Panc1 (cell line): Measurements from ENCODE around the gene ASIC1. TPM values are rescaled to one million over a fixed set of nuclear protein-coding genes. Genes with fewer than 3 reads are reported as not detected.

Source experiments
- ATAC-seq: fragments of 200-7000 bp; cut with Tn5 transposase; 2 replicates; pipeline ENCODE4 v1.9.1; 2020; ENCODE audit warnings: mild to moderate bottlenecking, moderate library complexity
- BruUV-seq: library from RNA; stranded (reverse); fragments of 400-500 nt; replicated peaks from 2 replicates; lab custom pipeline; 2021; lab: Mats Ljungman, UMichigan
- CTCF ChIA-PET: fragments of 300-600 bp; sonication (Branson Sonifier 250); formaldehyde crosslinking; loops from one replicate; lab custom pipeline; 2022; ENCODE audit warnings: antibody characterized with exemption; lab: Charles Lee
- POLR2A ChIA-PET: fragments of 300-600 bp; sonication (Branson Sonifier 250); formaldehyde crosslinking; loops from one replicate; lab custom pipeline; 2022; ENCODE audit warnings: antibody characterized with exemption; lab: Charles Lee
- DNase-seq: peaks from one replicate; pipeline ENCODE4 v3.0.0-alpha.2; 2010; ENCODE audit warnings: low read depth, low spot score
- H3K27ac ChIP-seq: 2 replicates; pipeline ENCODE4 v1.5.1; 2011; ENCODE audit warnings: mild to moderate bottlenecking, low read length, inconsistent platforms
- H3K27me3 ChIP-seq: fragments of 200-500 bp; sonication (Bioruptor generic); 2 replicates; pipeline ENCODE4 v1.6.0; 2014; ENCODE audit warnings: low read length, inconsistent platforms; ENCODE audit not compliant: control insufficient read depth, insufficient read depth
- H3K36me3 ChIP-seq: fragments of 200-500 bp; sonication (Bioruptor generic); 2 replicates; pipeline ENCODE4 v1.5.1; 2014; ENCODE audit warnings: inconsistent platforms, mild to moderate bottlenecking, low read length, moderate library complexity; ENCODE audit not compliant: control insufficient read depth, insufficient read depth
- H3K4me1 ChIP-seq: 2 replicates; pipeline ENCODE4 v1.5.1; 2011; ENCODE audit warnings: inconsistent platforms, mild to moderate bottlenecking, low read length, moderate library complexity; ENCODE audit not compliant: control insufficient read depth, insufficient read depth
- H3K4me3 ChIP-seq, 2 experiments: 2 replicates each; pipeline ENCODE4 v1.5.1; 2011 to 2012; ENCODE audit warnings: low read depth in 2 of 2, low read length in 2 of 2, mild to moderate bottlenecking in 2 of 2, inconsistent platforms in 1 of 2, moderate library complexity in 1 of 2
- H3K9me3 ChIP-seq: fragments of 200-500 bp; sonication (Bioruptor generic); 2 replicates; pipeline ENCODE4 v1.5.1; 2014; ENCODE audit warnings: low read depth, mild to moderate bottlenecking, inconsistent platforms, low read length, moderate library complexity; ENCODE audit not compliant: control insufficient read depth, insufficient read depth
- CTCF ChIP-seq: fragments of 450-650 bp; IDR thresholded peaks from 2 replicates; pipeline ENCODE4 v1.5.1; 2017; ENCODE audit warnings: mild to moderate bottlenecking
- POLR2AphosphoS5 ChIP-seq: IDR thresholded peaks from 2 replicates; pipeline ENCODE4 v1.6.1; 2012; ENCODE audit warnings: mild to moderate bottlenecking, low read depth, low read length, moderate library complexity
- SIN3A ChIP-seq: IDR thresholded peaks from 2 replicates; pipeline ENCODE4 v1.6.1; 2012; ENCODE audit warnings: low read depth, mild to moderate bottlenecking, low read length, moderate library complexity, borderline replicate concordance; ENCODE audit not compliant: insufficient read depth
- TCF7L2 ChIP-seq: IDR thresholded peaks from 2 replicates; pipeline ENCODE4 v1.6.1; 2011; ENCODE audit warnings: mild to moderate bottlenecking, low read depth, low read length, inconsistent platforms
- in situ Hi-C: cut with HindIII; loops from 2 replicates; pipeline ENCODE4 v1.10.0; 2016; ENCODE audit warnings: low sequenced_read_pairs, low pct_unique_long_range_greater_than_20kb
- intact Hi-C: fragments of 100-400 bp; cut with micrococcal nuclease; formaldehyde crosslinking; loops from one replicate; pipeline ENCODE4 v1.10.0; 2022; ENCODE audit not compliant: unreplicated experiment
- total RNA-seq: library from RNA; stranded (reverse); gene quantifications from one replicate; pipeline ENCODE4 v1.2.1, GENCODE V29; 2021; ENCODE audit not compliant: unreplicated experiment
- TF ChIP-seq, protein P1 (sequence below), 2 experiments: IDR thresholded peaks; 2 replicates each; pipeline ENCODE4 v1.6.1; 2011 to 2012; ENCODE audit warnings: low read depth in 2 of 2, control low read depth in 1 of 2, low read length in 1 of 2, mild to moderate bottlenecking in 1 of 2, moderate library complexity in 1 of 2; ENCODE audit not compliant: insufficient read depth in 1 of 2

ASIC1 gene
- total RNA-seq, 1 experiment from 2014 or later = 13.5 TPM

- CTCF ChIA-PET = interaction anchor here (0.5 to 0.7 kb wide), 2 partner anchors 106 to 272 kb away, joined by 3 to 5 read pairs; no protein-coding TSS in a partner anchor
- BruUV-seq = no TSS peak
- ATAC-seq (no peak), DNase-seq (no peak)
- no peaks in the 10 kb centered on the region for H3K27me3 ChIP-seq
- no peak for TF ChIP-seq POLR2AphosphoS5
- TF ChIP-seq CTCF = no peak
- TF ChIP-seq, protein P1, sequence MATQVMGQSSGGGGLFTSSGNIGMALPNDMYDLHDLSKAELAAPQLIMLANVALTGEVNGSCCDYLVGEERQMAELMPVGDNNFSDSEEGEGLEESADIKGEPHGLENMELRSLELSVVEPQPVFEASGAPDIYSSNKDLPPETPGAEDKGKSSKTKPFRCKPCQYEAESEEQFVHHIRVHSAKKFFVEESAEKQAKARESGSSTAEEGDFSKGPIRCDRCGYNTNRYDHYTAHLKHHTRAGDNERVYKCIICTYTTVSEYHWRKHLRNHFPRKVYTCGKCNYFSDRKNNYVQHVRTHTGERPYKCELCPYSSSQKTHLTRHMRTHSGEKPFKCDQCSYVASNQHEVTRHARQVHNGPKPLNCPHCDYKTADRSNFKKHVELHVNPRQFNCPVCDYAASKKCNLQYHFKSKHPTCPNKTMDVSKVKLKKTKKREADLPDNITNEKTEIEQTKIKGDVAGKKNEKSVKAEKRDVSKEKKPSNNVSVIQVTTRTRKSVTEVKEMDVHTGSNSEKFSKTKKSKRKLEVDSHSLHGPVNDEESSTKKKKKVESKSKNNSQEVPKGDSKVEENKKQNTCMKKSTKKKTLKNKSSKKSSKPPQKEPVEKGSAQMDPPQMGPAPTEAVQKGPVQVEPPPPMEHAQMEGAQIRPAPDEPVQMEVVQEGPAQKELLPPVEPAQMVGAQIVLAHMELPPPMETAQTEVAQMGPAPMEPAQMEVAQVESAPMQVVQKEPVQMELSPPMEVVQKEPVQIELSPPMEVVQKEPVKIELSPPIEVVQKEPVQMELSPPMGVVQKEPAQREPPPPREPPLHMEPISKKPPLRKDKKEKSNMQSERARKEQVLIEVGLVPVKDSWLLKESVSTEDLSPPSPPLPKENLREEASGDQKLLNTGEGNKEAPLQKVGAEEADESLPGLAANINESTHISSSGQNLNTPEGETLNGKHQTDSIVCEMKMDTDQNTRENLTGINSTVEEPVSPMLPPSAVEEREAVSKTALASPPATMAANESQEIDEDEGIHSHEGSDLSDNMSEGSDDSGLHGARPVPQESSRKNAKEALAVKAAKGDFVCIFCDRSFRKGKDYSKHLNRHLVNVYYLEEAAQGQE (IDR thresholded peaks at IDR 0.05; ENCODE audit: insufficient read depth in 1 of 2, low read depth in 2 of 2, low read length in 1 of 2) = no peak
- TF ChIP-seq TCF7L2 = no peak
- TF ChIP-seq SIN3A = no peak
- H3K9me3 ChIP-seq = no peaks in the 10 kb centered on the region
- H3K27ac ChIP-seq = no peak overlapping the region
- in situ Hi-C loops = no loop called here
- H3K4me3 ChIP-seq = no peak overlapping the region
- POLR2A ChIA-PET = no interaction called here
- intact Hi-C loops = no loop called here
- H3K4me1 ChIP-seq = 0 out of 2 replicates have a peak, but pooled peaks cover 3% of the 10 kb centered on the region
- H3K36me3 ChIP-seq = no peaks in the 10 kb centered on the region
Measured at GRCh38 chr12:50073206-50073605, 15.8 kb downstream of the ASIC1 start.

DNA sequence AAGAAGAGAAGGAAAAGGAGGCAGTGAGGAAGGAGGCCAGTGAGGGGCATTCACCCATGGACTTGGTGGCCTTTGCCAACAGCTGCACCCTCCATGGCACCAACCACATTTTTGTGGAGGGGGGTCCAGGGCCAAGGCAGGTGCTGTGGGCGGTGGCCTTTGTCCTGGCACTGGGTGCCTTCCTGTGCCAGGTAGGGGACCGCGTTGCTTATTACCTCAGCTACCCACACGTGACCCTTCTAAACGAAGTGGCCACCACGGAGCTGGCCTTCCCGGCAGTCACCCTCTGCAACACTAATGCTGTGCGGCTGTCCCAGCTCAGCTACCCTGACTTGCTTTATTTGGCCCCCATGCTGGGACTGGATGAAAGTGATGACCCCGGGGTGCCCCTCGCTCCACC, 16.3 kb downstream of the ASIC1 start:
- Histone ChIP-seq H3K4me3 (no peak overlapping the region), H3K4me1 (0 out of 2 replicates have a peak, but pooled peaks cover 3% of the 10 kb centered on the region), H3K27me3 (no peaks in the 10 kb centered on the region), H3K27ac (no peak overlapping the region), H3K36me3 (no peaks in the 10 kb centered on the region), H3K9me3 (no peaks in the 10 kb centered on the region)
- in situ Hi-C loops = no loop called here
- no peak for ATAC-seq
- ChIA-PET CTCF (interaction anchor here (0.7 kb wide), 1 partner anchor 107 kb away, joined by 3 read pairs; no protein-coding TSS in a partner anchor), POLR2A (interaction anchor here (0.6 kb wide), 1 partner anchor 11 kb away, joined by 13 read pairs; the partner anchor contains the start of gene SMARCD1)
- intact Hi-C loops = no loop called here
- DNase-seq = no peak
- TF ChIP-seq POLR2AphosphoS5 = no peak
- no peak for TF ChIP-seq TCF7L2
- TF ChIP-seq SIN3A = no peak
- BruUV-seq = no TSS peak
